GM18517 (cell line): ENCODE data around the gene EMC9.

Experiments used
- ATAC-seq: cut with Tn5 transposase; IDR thresholded peaks from one replicate; pipeline ENCODE4 v1.9.1; 2021; ENCODE audit warnings: mild to moderate bottlenecking, moderate library complexity; ENCODE audit not compliant: unreplicated experiment

EMC9 gene

GRCh38 chr14:24149302-24149969 lies 8.0 kb upstream of the EMC9 start:
- no peak for ATAC-seq

GRCh38 chr14:24147761-24148428 lies 6.5 kb upstream of the EMC9 start:
- no peak for ATAC-seq

- ATAC-seq = peak; percentile 82
Measured at GRCh38 chr14:24146978-24147760, 5.8 kb upstream of the EMC9 start, which contains the start of gene RNF31. RNF31 (plus strand) TSS chr14:24147498; CDS start chr14:24147699, 201 bp downstream.

- ATAC-seq = peak; percentile 64
Measured at GRCh38 chr14:24146453-24146977, 5.1 kb upstream of the EMC9 start, which contains the start of gene PSME2. PSME2 (minus strand) TSS chr14:24146610; CDS start chr14:24146581, 29 bp downstream.

- no peak for ATAC-seq
Measured at GRCh38 chr14:24145690-24146452, 4.5 kb upstream of the EMC9 start.

- no peak for ATAC-seq
Measured at GRCh38 chr14:24145219-24145618, 3.8 kb upstream of the EMC9 start.

GRCh38 chr14:24144451-24144850 lies 3.1 kb upstream of the EMC9 start:
- ATAC-seq = no peak

GRCh38 chr14:24143511-24143910 lies 2.1 kb upstream of the EMC9 start:
- no peak for ATAC-seq

- no peak for ATAC-seq
Measured at GRCh38 chr14:24139272-24139934, 2.0 kb downstream of the EMC9 start.

- ATAC-seq = no peak
Measured at GRCh38 chr14:24138396-24139271, 2.8 kb downstream of the EMC9 start.

- no peak for ATAC-seq
Measured at GRCh38 chr14:24137529-24138395, 3.6 kb downstream of the EMC9 start.

GRCh38 chr14:24136684-24137528 lies 4.5 kb downstream of the EMC9 start:
- no peak for ATAC-seq

GRCh38 chr14:24135834-24136683 lies 5.3 kb downstream of the EMC9 start, which contains the start of gene PSME1:
PSME1 (plus strand) TSS chr14:24136194; CDS start chr14:24136263, 69 bp downstream.
- ATAC-seq = peak; percentile 57

- peak; percentile 2 for ATAC-seq
Measured at GRCh38 chr14:24135584-24135833, 5.9 kb downstream of the EMC9 start.

- ATAC-seq = no peak
Measured at GRCh38 chr14:24133735-24134134, 7.7 kb downstream of the EMC9 start.

GRCh38 chr14:24132976-24133375 lies 8.4 kb downstream of the EMC9 start:
- no peak for ATAC-seq
